T-helper 1 cell treated with Interleukin-12 subunit alpha and Interleukin-12 subunit beta and Interleukin-4 antibody, amounts not matched to agents 30 μg/mL and 1 μg/mL, for 36 hours (primary cell): ENCODE data around the gene REG1B.

Experiments used
- H3K27ac Mint-ChIP-seq: one replicate; pipeline ENCODE4 v1.8.0; 2021; ENCODE audit warnings: mild to moderate bottlenecking, mixed read lengths
- H3K27me3 Mint-ChIP-seq: one replicate; pipeline ENCODE4 v1.8.0; 2021; ENCODE audit warnings: low read depth, mixed read lengths
- H3K36me3 Mint-ChIP-seq: one replicate; pipeline ENCODE4 v1.8.0; 2021; ENCODE audit warnings: low read depth, mixed read lengths
- H3K4me1 Mint-ChIP-seq: one replicate; pipeline ENCODE4 v1.8.0; 2021; ENCODE audit warnings: low read depth, mixed read lengths
- H3K4me3 Mint-ChIP-seq: one replicate; pipeline ENCODE4 v1.8.0; 2021; ENCODE audit warnings: mild to moderate bottlenecking, moderate library complexity, mixed read lengths
- H3K9me3 Mint-ChIP-seq: one replicate; pipeline ENCODE4 v1.8.0; 2021; ENCODE audit warnings: mixed read lengths

The REG1B gene

GRCh38 chr2:79039944-79040343, 47.8 kb downstream of the REG1B start:
- H3K36me3 Mint-ChIP-seq: no peaks in the 10 kb centered on the region
- H3K4me3 Mint-ChIP-seq: no peak overlapping the region
- no peaks in the 10 kb centered on the region for H3K4me1 Mint-ChIP-seq
- no peaks in the 10 kb centered on the region for H3K27me3 Mint-ChIP-seq
- no peaks in the 10 kb centered on the region for H3K9me3 Mint-ChIP-seq
- no peak overlapping the region for H3K27ac Mint-ChIP-seq
